ENCODE data around the gene POFUT2. TPM values are rescaled to one million over a fixed set of nuclear protein-coding genes. Genes with fewer than 3 reads are reported as not detected.
A peak's percentile ranks its signal among the peaks of the same experiment; 100 is the strongest.

The POFUT2 gene
- total RNA-seq, 2 donors from 2014 or later = 16.5 to 23.5 TPM

- peak; percentile 52 for DNase-seq (ENCODE audit: low spot score)
- H3K27me3 Mint-ChIP-seq = no peaks in the 10 kb centered on the region
- ATAC-seq = no peak
- peaks cover 3 to 10% of the 10 kb centered on the region in 2 donors for H3K4me1 Mint-ChIP-seq (ENCODE audit: low read depth in 2 of 2)
- no peak overlapping the region for H3K4me3 Mint-ChIP-seq
- H3K27ac Mint-ChIP-seq = no peak overlapping the region
- H3K9me3 Mint-ChIP-seq = no peaks in the 10 kb centered on the region
- H3K36me3 Mint-ChIP-seq = peaks cover 12% of the 10 kb centered on the region
These were observed 5.2 kb downstream of the POFUT2 start for GRCh38 chr21:45282283-45283034.

- Mint-ChIP-seq H3K9me3 (no peaks in the 10 kb centered on the region), H3K4me3 (no peak overlapping the region), H3K27me3 (no peaks in the 10 kb centered on the region), H3K4me1 (ENCODE audit: low read depth in 2 of 2) (peaks cover 3 to 10% of the 10 kb centered on the region in 2 donors), H3K27ac (no peak overlapping the region), H3K36me3 (peaks cover 12% of the 10 kb centered on the region)
- DNase-seq (ENCODE audit: low spot score) (peak; percentile 51), ATAC-seq (no peak)
These were observed 6.0 kb downstream of the POFUT2 start for GRCh38 chr21:45281411-45282282.

- H3K27me3 Mint-ChIP-seq = no peaks in the 10 kb centered on the region
- DNase-seq (ENCODE audit: low spot score) (peak; percentile 20), ATAC-seq (no peak)
- H3K36me3 Mint-ChIP-seq = peaks cover 12% of the 10 kb centered on the region
- no peak overlapping the region for H3K27ac Mint-ChIP-seq
- no peak overlapping the region for H3K4me3 Mint-ChIP-seq
- H3K4me1 Mint-ChIP-seq (ENCODE audit: low read depth in 2 of 2) = peaks cover 3 to 10% of the 10 kb centered on the region in 2 donors
- no peaks in the 10 kb centered on the region for H3K9me3 Mint-ChIP-seq
These were observed 6.7 kb downstream of the POFUT2 start for GRCh38 chr21:45280969-45281368.

- no peaks in the 10 kb centered on the region for H3K9me3 Mint-ChIP-seq
- H3K4me3 Mint-ChIP-seq = no peak overlapping the region
- H3K4me1 Mint-ChIP-seq (ENCODE audit: low read depth in 2 of 2) = peaks cover 0 to 6% of the 10 kb centered on the region in 2 donors
- H3K27me3 Mint-ChIP-seq = no peaks in the 10 kb centered on the region
- DNase-seq (ENCODE audit: low spot score) (peak; percentile 44), ATAC-seq (no peak)
- peaks cover 12% of the 10 kb centered on the region for H3K36me3 Mint-ChIP-seq
- H3K27ac Mint-ChIP-seq = no peak overlapping the region
These were observed 7.4 kb downstream of the POFUT2 start for GRCh38 chr21:45280178-45280821.

GRCh38 chr21:45279446-45280177 is 8.1 kb downstream of the POFUT2 start:
- Mint-ChIP-seq H3K27ac (no peak overlapping the region), H3K9me3 (no peaks in the 10 kb centered on the region), H3K4me1 (ENCODE audit: low read depth in 2 of 2) (no peaks in the 10 kb centered on the region), H3K36me3 (peaks cover 6% of the 10 kb centered on the region), H3K4me3 (no peak overlapping the region), H3K27me3 (no peaks in the 10 kb centered on the region)
- ATAC-seq (no peak), DNase-seq (ENCODE audit: low spot score) (peak; percentile 31)

- Mint-ChIP-seq H3K9me3 (no peaks in the 10 kb centered on the region), H3K4me1 (ENCODE audit: low read depth in 2 of 2) (no peaks in the 10 kb centered on the region), H3K4me3 (no peak overlapping the region), H3K27ac (no peak overlapping the region), H3K36me3 (peaks cover 6% of the 10 kb centered on the region), H3K27me3 (no peaks in the 10 kb centered on the region)
- ATAC-seq = no peak
- DNase-seq (ENCODE audit: low spot score) = peak; percentile 32
These were observed 9.4 kb downstream of the POFUT2 start for GRCh38 chr21:45278156-45278911.

- ATAC-seq = no peak
- Mint-ChIP-seq H3K4me3 (no peak overlapping the region), H3K36me3 (peaks cover 6% of the 10 kb centered on the region), H3K4me1 (ENCODE audit: low read depth in 2 of 2) (no peaks in the 10 kb centered on the region), H3K27ac (no peak overlapping the region), H3K27me3 (no peaks in the 10 kb centered on the region), H3K9me3 (no peaks in the 10 kb centered on the region)
- peak; percentile 50 for DNase-seq (ENCODE audit: low spot score)
These were observed 10.3 kb downstream of the POFUT2 start for GRCh38 chr21:45277101-45278045.

- Mint-ChIP-seq H3K4me1 (ENCODE audit: low read depth in 2 of 2) (no peaks in the 10 kb centered on the region), H3K36me3 (peaks cover 6% of the 10 kb centered on the region), H3K27ac (no peak overlapping the region), H3K9me3 (no peaks in the 10 kb centered on the region), H3K27me3 (no peaks in the 10 kb centered on the region), H3K4me3 (no peak overlapping the region)
- ATAC-seq (no peak), DNase-seq (ENCODE audit: low spot score) (peak; percentile 29)
These were observed 11.1 kb downstream of the POFUT2 start for GRCh38 chr21:45276596-45276995.

- Mint-ChIP-seq H3K4me3 (no peak overlapping the region), H3K36me3 (no peaks in the 10 kb centered on the region), H3K9me3 (peaks cover 8% of the 10 kb centered on the region), H3K27ac (no peak overlapping the region), H3K4me1 (ENCODE audit: low read depth in 2 of 2) (peaks cover 19 to 22% of the 10 kb centered on the region in 2 donors), H3K27me3 (no peaks in the 10 kb centered on the region)
- DNase-seq (ENCODE audit: low spot score) (no peak), ATAC-seq (no peak)
These were observed 17.3 kb downstream of the POFUT2 start for GRCh38 chr21:45270306-45270821.

- no peaks in the 10 kb centered on the region for H3K27me3 Mint-ChIP-seq
These were observed 17.8 kb downstream of the POFUT2 start for GRCh38 chr21:45269861-45270260.

GRCh38 chr21:45267390-45267760 is 20.3 kb downstream of the POFUT2 start:
- H3K4me3 Mint-ChIP-seq = no peak overlapping the region
- peaks cover 0 to 2% of the 10 kb centered on the region in 2 donors for H3K27me3 Mint-ChIP-seq
- H3K27ac Mint-ChIP-seq = no peak overlapping the region
- DNase-seq (ENCODE audit: low spot score) (no peak), ATAC-seq (no peak)
- H3K36me3 Mint-ChIP-seq = no peaks in the 10 kb centered on the region
- peaks cover 19 to 27% of the 10 kb centered on the region in 2 donors for H3K4me1 Mint-ChIP-seq (ENCODE audit: low read depth in 2 of 2)
- peaks cover 8% of the 10 kb centered on the region for H3K9me3 Mint-ChIP-seq

More at GRCh38 chr21:45269861-45270260, 17.8 kb downstream of the POFUT2 start:
- no peaks in the 10 kb centered on the region for H3K36me3 Mint-ChIP-seq
- H3K4me3 Mint-ChIP-seq = no peak overlapping the region
- no peak for DNase-seq (ENCODE audit: low spot score)
- H3K9me3 Mint-ChIP-seq = peaks cover 8% of the 10 kb centered on the region
- H3K4me1 Mint-ChIP-seq (ENCODE audit: low read depth in 2 of 2) = peaks cover 19 to 22% of the 10 kb centered on the region in 2 donors
- no peak overlapping the region for H3K27ac Mint-ChIP-seq
- no peak for ATAC-seq
